Measurements from ENCODE around the gene ITPKC. TPM values are rescaled to one million over a fixed set of nuclear protein-coding genes. Genes with fewer than 3 reads are reported as not detected.

ITPKC gene
- polyA plus RNA-seq, 1 experiment = 8.9 TPM

DNA sequence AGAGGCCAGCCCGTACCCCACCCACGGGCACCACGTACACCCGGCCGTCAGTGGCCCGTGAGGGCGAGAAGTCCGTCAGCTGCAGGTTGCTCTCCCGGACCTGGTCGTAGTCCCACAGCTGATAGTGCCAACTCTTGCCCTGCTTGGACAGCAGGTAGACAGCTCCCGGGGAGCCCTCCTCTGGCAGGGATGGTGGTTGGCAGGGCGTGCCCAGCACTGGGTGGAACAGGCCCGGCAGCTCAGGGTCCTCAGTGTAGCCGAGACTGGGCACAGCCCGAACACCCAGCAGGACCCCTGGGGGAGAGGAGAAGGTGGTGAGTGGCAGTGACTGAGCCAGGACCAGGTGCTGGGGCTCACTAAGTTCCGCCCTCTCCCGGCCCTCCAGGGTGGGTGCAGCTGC is 25.6 kb downstream of the ITPKC start:
- Histone ChIP-seq H3K4me3 (ENCODE audit: low read depth, low read length) (no peak overlapping the region), H3K27ac (ENCODE audit: low read depth, low read length) (no peak overlapping the region), H3K9me3 (ENCODE audit: control insufficient read depth, insufficient read depth, low read length) (no peaks in the 10 kb centered on the region), H3K27me3 (ENCODE audit: control insufficient read depth, insufficient read depth, low read length) (no peaks in the 10 kb centered on the region)
- ChIA-PET CTCF (no interaction called here), POLR2A (interaction anchor here (1.2 to 2.5 kb wide), 3 partner anchors 8 to 36 kb away, joined by 3 to 10 read pairs (median 3); partner anchors contain the start of genes ACTMAP and RAB4B)
- TF ChIP-seq, protein P1, sequence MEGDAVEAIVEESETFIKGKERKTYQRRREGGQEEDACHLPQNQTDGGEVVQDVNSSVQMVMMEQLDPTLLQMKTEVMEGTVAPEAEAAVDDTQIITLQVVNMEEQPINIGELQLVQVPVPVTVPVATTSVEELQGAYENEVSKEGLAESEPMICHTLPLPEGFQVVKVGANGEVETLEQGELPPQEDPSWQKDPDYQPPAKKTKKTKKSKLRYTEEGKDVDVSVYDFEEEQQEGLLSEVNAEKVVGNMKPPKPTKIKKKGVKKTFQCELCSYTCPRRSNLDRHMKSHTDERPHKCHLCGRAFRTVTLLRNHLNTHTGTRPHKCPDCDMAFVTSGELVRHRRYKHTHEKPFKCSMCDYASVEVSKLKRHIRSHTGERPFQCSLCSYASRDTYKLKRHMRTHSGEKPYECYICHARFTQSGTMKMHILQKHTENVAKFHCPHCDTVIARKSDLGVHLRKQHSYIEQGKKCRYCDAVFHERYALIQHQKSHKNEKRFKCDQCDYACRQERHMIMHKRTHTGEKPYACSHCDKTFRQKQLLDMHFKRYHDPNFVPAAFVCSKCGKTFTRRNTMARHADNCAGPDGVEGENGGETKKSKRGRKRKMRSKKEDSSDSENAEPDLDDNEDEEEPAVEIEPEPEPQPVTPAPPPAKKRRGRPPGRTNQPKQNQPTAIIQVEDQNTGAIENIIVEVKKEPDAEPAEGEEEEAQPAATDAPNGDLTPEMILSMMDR (IDR thresholded peaks at IDR 0.05; ENCODE audit: low read depth, low read length) = no peak
- DNase-seq (ENCODE audit: low read depth, low spot score) = no peak

DNA sequence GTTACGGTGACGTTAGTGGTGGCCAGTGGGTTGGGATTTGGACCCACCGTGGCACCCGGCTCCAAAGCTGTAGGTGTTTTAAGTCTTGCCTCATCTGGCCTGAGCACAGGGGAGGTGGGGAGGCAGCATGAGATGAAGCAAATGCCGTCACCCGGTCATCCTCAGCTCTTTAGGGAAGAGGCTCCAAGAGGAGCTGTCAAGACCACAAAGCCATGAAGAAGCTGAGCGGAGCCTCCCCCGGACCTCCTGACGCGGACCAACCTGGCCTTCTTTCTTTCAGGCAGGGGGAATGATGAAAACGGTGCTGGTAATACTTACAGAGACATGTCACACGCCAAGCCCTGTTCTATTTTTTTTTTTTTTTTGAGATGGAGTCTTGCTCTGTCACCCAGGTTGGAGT is 26.0 kb downstream of the ITPKC start:
- no peak overlapping the region for H3K27ac ChIP-seq (ENCODE audit: low read depth, low read length)
- H3K27me3 ChIP-seq (ENCODE audit: control insufficient read depth, insufficient read depth, low read length) = no peaks in the 10 kb centered on the region
- no peak for DNase-seq (ENCODE audit: low read depth, low spot score)
- H3K4me3 ChIP-seq (ENCODE audit: low read depth, low read length) = no peak overlapping the region
- TF ChIP-seq, protein P1 (IDR thresholded peaks at IDR 0.05; ENCODE audit: low read depth, low read length) = no peak
- H3K9me3 ChIP-seq (ENCODE audit: control insufficient read depth, insufficient read depth, low read length) = no peaks in the 10 kb centered on the region
- POLR2A ChIA-PET = interaction anchor here (1.1 to 2.5 kb wide), 4 partner anchors 7 to 52 kb away, joined by 3 to 10 read pairs (median 3); partner anchors contain the start of genes ACTMAP, NUMBL and RAB4B
- CTCF ChIA-PET = no interaction called here

DNA sequence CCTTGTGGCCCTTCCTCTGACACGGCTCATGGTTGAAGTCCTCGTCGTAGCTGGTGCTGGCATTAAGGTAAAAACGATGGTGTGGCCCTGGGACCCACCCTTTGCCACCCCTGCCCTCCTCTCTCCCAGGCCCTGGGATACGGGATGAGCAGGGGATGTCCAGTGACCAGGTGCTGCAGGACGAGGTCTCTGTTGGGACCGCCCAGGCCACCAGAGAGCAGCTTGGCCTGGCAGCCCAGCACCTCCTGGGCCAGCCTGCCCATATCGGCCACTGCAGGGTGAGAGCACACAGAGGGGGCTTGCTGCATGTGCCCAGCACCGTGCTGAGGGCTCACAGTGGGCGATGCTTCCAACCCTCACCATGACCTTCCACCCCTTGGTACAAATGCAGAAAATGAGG is 27.0 kb downstream of the ITPKC start:
- Histone ChIP-seq H3K27ac (ENCODE audit: low read depth, low read length) (no peak overlapping the region), H3K27me3 (ENCODE audit: control insufficient read depth, insufficient read depth, low read length) (no peaks in the 10 kb centered on the region), H3K9me3 (ENCODE audit: control insufficient read depth, insufficient read depth, low read length) (no peaks in the 10 kb centered on the region), H3K4me3 (ENCODE audit: low read depth, low read length) (no peak overlapping the region)
- ChIA-PET CTCF (interaction anchor here (0.5 to 1.7 kb wide), 2 partner anchors 62 to 543 kb away, joined by 4 to 6 read pairs; no protein-coding TSS in a partner anchor), POLR2A (interaction anchor here (1.1 kb wide), 1 partner anchor 53 kb away, joined by 3 read pairs; the partner anchor contains the start of gene NUMBL)
- TF ChIP-seq, protein P1 (IDR thresholded peaks at IDR 0.05; ENCODE audit: low read depth, low read length) = no peak
- DNase-seq (ENCODE audit: low read depth, low spot score) = no peak

DNA sequence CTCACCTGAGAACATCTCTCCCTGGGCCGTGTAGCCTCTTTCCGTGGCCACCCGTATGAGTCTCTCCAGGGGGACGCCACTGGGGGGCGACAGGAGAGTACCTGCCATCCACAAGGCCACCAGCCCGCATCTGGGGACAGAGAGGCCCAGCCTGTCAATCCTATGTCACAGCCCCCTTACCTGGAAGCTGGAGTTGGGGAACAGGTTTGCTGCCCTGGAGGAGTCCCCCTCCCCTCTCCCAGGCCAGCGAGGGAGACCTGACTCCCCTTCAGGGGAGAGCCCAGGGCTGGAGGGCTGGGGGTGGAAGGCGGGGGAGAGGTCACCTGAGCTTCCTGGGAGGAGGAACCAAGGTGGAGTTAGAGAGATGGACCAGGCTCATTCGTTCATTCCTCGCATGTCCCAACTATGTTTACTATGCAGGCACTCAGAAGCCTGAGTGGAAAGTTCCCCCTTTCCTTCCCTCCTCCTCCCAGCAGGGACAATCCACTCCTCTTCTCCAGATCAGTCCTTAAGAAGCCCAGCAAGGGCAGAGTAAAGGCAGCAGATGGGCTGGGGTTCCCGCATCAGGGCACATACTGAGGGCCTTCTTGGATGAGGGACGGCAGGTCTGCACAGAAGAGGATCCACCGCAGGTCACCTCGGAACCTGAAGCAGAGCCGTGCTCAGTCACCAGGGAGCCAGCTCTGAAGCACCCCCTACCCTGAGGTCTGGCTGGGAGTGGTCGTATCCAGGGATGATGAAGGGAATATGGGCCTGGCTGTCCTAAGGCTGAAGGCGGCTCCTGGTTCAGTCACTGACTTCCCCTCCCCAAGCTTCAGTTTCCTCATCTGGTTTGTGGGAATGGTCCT is 27.9 kb downstream of the ITPKC start:
- no peak for DNase-seq (ENCODE audit: low read depth, low spot score)
- TF ChIP-seq, protein P1 (IDR thresholded peaks at IDR 0.05; ENCODE audit: low read depth, low read length) = no peak
- Histone ChIP-seq H3K9me3 (ENCODE audit: control insufficient read depth, insufficient read depth, low read length) (no peaks in the 10 kb centered on the region), H3K27me3 (ENCODE audit: control insufficient read depth, insufficient read depth, low read length) (no peaks in the 10 kb centered on the region), H3K4me3 (ENCODE audit: low read depth, low read length) (no peak overlapping the region), H3K27ac (ENCODE audit: low read depth, low read length) (peak overlapping the region; percentile 42)
- CTCF ChIA-PET = interaction anchor here (1.7 kb wide), 1 partner anchor 61 kb away, joined by 4 read pairs; no protein-coding TSS in a partner anchor
- POLR2A ChIA-PET = interaction anchor here (1.1 to 1.5 kb wide), 3 partner anchors 28 to 82 kb away, joined by 3 to 5 read pairs (median 4); partner anchors contain the start of genes COQ8B and ITPKC

DNA sequence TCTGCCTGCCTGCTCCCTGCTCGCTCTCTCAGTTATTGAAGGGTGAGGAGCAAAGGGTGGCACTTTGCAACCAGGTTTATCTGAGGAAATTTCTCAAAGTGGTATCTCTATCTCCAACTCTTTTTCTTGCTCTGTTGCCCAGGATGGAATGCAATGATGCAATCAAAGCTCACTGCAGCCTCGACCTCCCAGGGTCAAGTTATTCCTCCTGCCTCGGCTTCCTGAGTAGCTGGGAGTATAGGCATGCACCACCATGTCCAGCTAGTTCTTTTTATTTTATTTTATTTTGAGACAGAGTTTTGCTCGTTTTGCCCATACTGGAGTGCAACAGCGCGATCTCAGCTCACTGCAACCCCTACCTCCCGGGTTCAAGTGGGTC is 28.5 kb downstream of the ITPKC start:
- no peaks in the 10 kb centered on the region for H3K27me3 ChIP-seq (ENCODE audit: control insufficient read depth, insufficient read depth, low read length)
- no peak overlapping the region for H3K4me3 ChIP-seq (ENCODE audit: low read depth, low read length)
- DNase-seq (ENCODE audit: low read depth, low spot score) = peak; percentile 24
- H3K9me3 ChIP-seq (ENCODE audit: control insufficient read depth, insufficient read depth, low read length) = no peaks in the 10 kb centered on the region
- TF ChIP-seq, protein P1 (IDR thresholded peaks at IDR 0.05; ENCODE audit: low read depth, low read length) = no peak
- POLR2A ChIA-PET = interaction anchor here (1.1 to 1.5 kb wide), 3 partner anchors 28 to 82 kb away, joined by 3 to 5 read pairs (median 4); partner anchors contain the start of genes COQ8B and ITPKC
- peak overlapping the region; percentile 42 for H3K27ac ChIP-seq (ENCODE audit: low read depth, low read length)
- CTCF ChIA-PET = interaction anchor here (1.7 kb wide), 1 partner anchor 61 kb away, joined by 4 read pairs; no protein-coding TSS in a partner anchor

All from AG04450 (cell line).